Measurements from ENCODE around the gene BBOX1. TPM values are rescaled to one million over a fixed set of nuclear protein-coding genes. Genes with fewer than 3 reads are reported as not detected.

BBOX1 gene
- total and polyA plus RNA-seq, 7 donors, result not detected

GRCh38 chr11:27084518-27084917 lies 43.9 kb downstream of the BBOX1 start:
- Histone ChIP-seq H3K27me3 (no peaks in the 10 kb centered on the region), H3K4me3 (no peak overlapping the region), H3K27ac (peak overlapping the region in 2 of 4 donors; percentile 37 to 61), H3K9me3 (no peaks in the 10 kb centered on the region), H3K4me1 (peaks cover 0 to 42% (median 22%) of the 10 kb centered on the region in 4 donors), H3K36me3 (no peaks in the 10 kb centered on the region)
- intact Hi-C loops (cut with DNase I), result no loop called here
- DNase-seq, result no peak
- TF ChIP-seq CTCF (IDR thresholded peaks at IDR 0.05) (no peak), POLR2A (IDR thresholded peaks at IDR 0.05) (no peak)

GRCh38 chr11:27085111-27085510 lies 44.5 kb downstream of the BBOX1 start:
- 86 to 92% methylated on average over 1 of the region's 1 CpG for WGBS, 2 donors
- TF ChIP-seq EP300 (IDR thresholded peaks at IDR 0.05), result no peak
- TF ChIP-seq POLR2A (IDR thresholded peaks at IDR 0.05), result no peak
- no peak for TF ChIP-seq POLR2AphosphoS5 (IDR thresholded peaks at IDR 0.05)
- TF ChIP-seq CTCF (IDR thresholded peaks at IDR 0.05), result no peak
- Histone ChIP-seq H3K36me3 (no peaks in the 10 kb centered on the region), H3K27me3 (no peaks in the 10 kb centered on the region), H3K27ac (peak overlapping the region in 3 of 4 donors; percentile 18 to 61 (median 37)), H3K4me1 (peaks cover 0 to 42% (median 22%) of the 10 kb centered on the region in 4 donors), H3K4me3 (no peak overlapping the region), H3K9me3 (no peaks in the 10 kb centered on the region)
- DNase-seq, result no peak
- intact Hi-C loops (cut with DNase I), result no loop called here

- Histone ChIP-seq H3K4me3 (no peak overlapping the region), H3K4me1 (peaks cover 0 to 42% (median 22%) of the 10 kb centered on the region in 4 donors), H3K27me3 (no peaks in the 10 kb centered on the region), H3K9me3 (peaks cover 0 to 3% (median 0%) of the 10 kb centered on the region in 4 donors), H3K27ac (peak overlapping the region in 2 of 4 donors; percentile 37 to 61), H3K36me3 (no peaks in the 10 kb centered on the region)
- intact Hi-C loops (cut with DNase I), result no loop called here
- TF ChIP-seq POLR2AphosphoS5 (IDR thresholded peaks at IDR 0.05), result no peak
- no peak for TF ChIP-seq EP300 (IDR thresholded peaks at IDR 0.05)
- TF ChIP-seq POLR2A (IDR thresholded peaks at IDR 0.05), result no peak
- no peak for TF ChIP-seq CTCF (IDR thresholded peaks at IDR 0.05)
- DNase-seq, result no peak
- 0 to 2% methylated on average over 1 of the region's 1 CpG for WGBS, 2 donors
Observed at GRCh38 chr11:27085605-27086004, 45.0 kb downstream of the BBOX1 start.

- Histone ChIP-seq H3K36me3 (no peaks in the 10 kb centered on the region), H3K4me3 (no peak overlapping the region)
- intact Hi-C loops (cut with DNase I), result no loop called here
Observed at GRCh38 chr11:27087432-27087831, 46.8 kb downstream of the BBOX1 start.

More at GRCh38 chr11:27087432-27087831, 46.8 kb downstream of the BBOX1 start:
- Histone ChIP-seq H3K27me3 (no peaks in the 10 kb centered on the region), H3K27ac (no peak overlapping the region), H3K4me1 (peaks cover 0 to 42% (median 22%) of the 10 kb centered on the region in 4 donors), H3K9me3 (peaks cover 0 to 4% (median 0%) of the 10 kb centered on the region in 4 donors)
- TF ChIP-seq CTCF (IDR thresholded peaks at IDR 0.05), result no peak
- no peak for TF ChIP-seq POLR2AphosphoS5 (IDR thresholded peaks at IDR 0.05)
- TF ChIP-seq EP300 (IDR thresholded peaks at IDR 0.05), result no peak
- no peak for TF ChIP-seq POLR2A (IDR thresholded peaks at IDR 0.05)
- DNase-seq, result no peak
- WGBS, 2 donors, result 76 to 86% methylated on average over 2 of the region's 2 CpGs

All from sigmoid colon (tissue), 7 donors.